Loucy (cell line): ENCODE results near the gene PAX6.

Experiments
- EZH2phosphoT487 ChIP-seq: fragments of 200-600 bp; IDR thresholded peaks from 2 replicates; pipeline ENCODE4 v1.6.1; 2018; ENCODE audit warnings: antibody characterized with exemption, mild to moderate bottlenecking, moderate library complexity, borderline replicate concordance
- TF ChIP-seq, protein P1 (sequence below): fragments of 200-600 bp; sonication (generic); conservative IDR thresholded peaks from 2 replicates; pipeline ENCODE4 v1.5.1; 2014; ENCODE audit warnings: mild to moderate bottlenecking, antibody characterized with exemption, low read length

DNA sequence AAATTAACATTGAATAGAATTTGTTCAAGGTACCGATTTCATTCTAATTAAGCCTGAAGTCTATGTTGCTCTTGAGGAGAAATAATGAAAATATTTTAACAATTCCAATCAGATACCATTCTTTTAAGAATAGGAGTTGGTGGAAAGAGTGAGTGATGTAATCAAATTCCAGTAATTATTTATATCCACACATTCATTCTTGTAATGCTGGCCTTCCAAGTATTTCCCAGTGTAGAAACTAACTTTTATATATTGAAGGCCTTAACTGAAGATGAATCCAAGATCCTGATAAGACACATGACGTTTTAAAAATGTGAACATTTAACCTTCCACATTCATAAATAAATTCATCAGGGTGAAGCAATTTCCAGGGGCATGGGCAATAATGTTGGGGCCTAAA, 36.6 kb upstream of the PAX6 start:
- TF ChIP-seq, protein P1, sequence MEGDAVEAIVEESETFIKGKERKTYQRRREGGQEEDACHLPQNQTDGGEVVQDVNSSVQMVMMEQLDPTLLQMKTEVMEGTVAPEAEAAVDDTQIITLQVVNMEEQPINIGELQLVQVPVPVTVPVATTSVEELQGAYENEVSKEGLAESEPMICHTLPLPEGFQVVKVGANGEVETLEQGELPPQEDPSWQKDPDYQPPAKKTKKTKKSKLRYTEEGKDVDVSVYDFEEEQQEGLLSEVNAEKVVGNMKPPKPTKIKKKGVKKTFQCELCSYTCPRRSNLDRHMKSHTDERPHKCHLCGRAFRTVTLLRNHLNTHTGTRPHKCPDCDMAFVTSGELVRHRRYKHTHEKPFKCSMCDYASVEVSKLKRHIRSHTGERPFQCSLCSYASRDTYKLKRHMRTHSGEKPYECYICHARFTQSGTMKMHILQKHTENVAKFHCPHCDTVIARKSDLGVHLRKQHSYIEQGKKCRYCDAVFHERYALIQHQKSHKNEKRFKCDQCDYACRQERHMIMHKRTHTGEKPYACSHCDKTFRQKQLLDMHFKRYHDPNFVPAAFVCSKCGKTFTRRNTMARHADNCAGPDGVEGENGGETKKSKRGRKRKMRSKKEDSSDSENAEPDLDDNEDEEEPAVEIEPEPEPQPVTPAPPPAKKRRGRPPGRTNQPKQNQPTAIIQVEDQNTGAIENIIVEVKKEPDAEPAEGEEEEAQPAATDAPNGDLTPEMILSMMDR: no peak
- no peak for TF ChIP-seq EZH2phosphoT487
